DOHH2 (cell line): ENCODE results near the gene GPSM1.

Experiments
- CTCF ChIP-seq: fragments of 200-600 bp; sonication (generic); IDR thresholded peaks from one replicate; pipeline ENCODE4 v1.5.1; 2014; ENCODE audit warnings: antibody characterized with exemption, mild to moderate bottlenecking, low read depth, low read length; ENCODE audit not compliant: poor library complexity, severe bottlenecking
- EZH2phosphoT487 ChIP-seq: fragments of 200-600 bp; sonication (generic); IDR thresholded peaks from 2 replicates; pipeline ENCODE4 v1.6.1; 2017; ENCODE audit warnings: borderline replicate concordance, mild to moderate bottlenecking, antibody characterized with exemption, low read length, moderate library complexity, mixed read lengths

- no peak for TF ChIP-seq CTCF
- TF ChIP-seq EZH2phosphoT487: no peak
These were observed 22.9 kb upstream of the GPSM1 start for GRCh38 chr9:136304456-136304855.
